WTC11 (cell line): ENCODE measurements around the gene PIEZO1. TPM values are rescaled to one million over a fixed set of nuclear protein-coding genes. Genes with fewer than 3 reads are reported as not detected.

Experiments
- ATAC-seq: fragments of 200-7000 bp; cut with Tn5 transposase; 2 replicates; pipeline ENCODE4 v1.10.0; 2021; ENCODE audit warnings: mild to moderate bottlenecking, moderate library complexity
- CTCF ChIA-PET: fragments of 300-600 bp; sonication (Branson Sonifier 250); formaldehyde crosslinking; loops from one replicate; lab custom pipeline; 2021; ENCODE audit warnings: antibody characterized with exemption; lab: Charles Lee
- POLR2A ChIA-PET: fragments of 350-600 bp; sonication (Branson Sonifier 250); formaldehyde crosslinking; loops from one replicate; lab custom pipeline; 2021; ENCODE audit warnings: antibody characterized with exemption; lab: Charles Lee
- DNase-seq: peaks from one replicate; pipeline ENCODE4 v3.0.0; 2021; ENCODE audit warnings: low spot score
- H3K27ac Mint-ChIP-seq: 2 replicates; pipeline ENCODE4 v1.8.0; 2021; ENCODE audit warnings: mixed read lengths
- H3K27me3 Mint-ChIP-seq: 2 replicates; pipeline ENCODE4 v1.8.0; 2021; ENCODE audit warnings: low read depth, mild to moderate bottlenecking, moderate library complexity, mixed read lengths
- H3K36me3 Mint-ChIP-seq: 2 replicates; pipeline ENCODE4 v1.8.0; 2021; ENCODE audit warnings: mixed read lengths
- H3K4me1 Mint-ChIP-seq: 2 replicates; pipeline ENCODE4 v1.8.0; 2022; ENCODE audit warnings: mixed read lengths
- H3K4me3 Mint-ChIP-seq: 2 replicates; pipeline ENCODE4 v1.8.0; 2021; ENCODE audit warnings: mild to moderate bottlenecking, moderate library complexity, mixed read lengths
- H3K9me3 Mint-ChIP-seq: 2 replicates; pipeline ENCODE4 v1.8.0; 2021; ENCODE audit warnings: mixed read lengths
- CREB1 ChIP-seq: sonication (generic); formaldehyde crosslinking; IDR thresholded peaks from 2 replicates; pipeline ENCODE4 v1.8.0; 2023; ENCODE audit warnings: mild to moderate bottlenecking, missing genetic modification reagents
- GABPB1 ChIP-seq: sonication (generic); formaldehyde crosslinking; IDR thresholded peaks from 2 replicates; pipeline ENCODE4 v1.8.1; 2023; ENCODE audit warnings: mild to moderate bottlenecking, missing genetic modification reagents
- GTF2I ChIP-seq: fragments of 250-450 bp; sonication (Bioruptor Pico); conservative IDR thresholded peaks from 2 replicates; pipeline ENCODE4 v1.4.0; 2021; ENCODE audit warnings: mild to moderate bottlenecking
- JUN ChIP-seq: sonication (generic); formaldehyde crosslinking; IDR thresholded peaks from 2 replicates; pipeline ENCODE4 v1.8.0; 2023; ENCODE audit warnings: mild to moderate bottlenecking, missing genetic modification reagents
- TEAD4 ChIP-seq: sonication (generic); formaldehyde crosslinking; IDR thresholded peaks from 2 replicates; pipeline ENCODE4 v1.8.0; 2022; ENCODE audit warnings: mild to moderate bottlenecking, missing genetic modification reagents
- ZNF219 ChIP-seq: sonication (generic); formaldehyde crosslinking; IDR thresholded peaks from 2 replicates; pipeline ENCODE4 v1.8.0; 2023; ENCODE audit warnings: missing genetic modification reagents, mild to moderate bottlenecking, borderline replicate concordance
- ZNF232 ChIP-seq: sonication (generic); formaldehyde crosslinking; IDR thresholded peaks from 2 replicates; pipeline ENCODE4 v1.8.0; 2022; ENCODE audit warnings: mild to moderate bottlenecking, missing genetic modification reagents
- total RNA-seq: library from RNA; stranded (reverse); gene quantifications from 3 replicates; pipeline ENCODE4 v1.2.3, GENCODE V29; 2021
- TF ChIP-seq, protein P1 (sequence below): sonication (generic); formaldehyde crosslinking; IDR thresholded peaks from 2 replicates; pipeline ENCODE4 v1.8.1; 2022; ENCODE audit warnings: mild to moderate bottlenecking, moderate library complexity, missing genetic modification reagents
- TF ChIP-seq, protein P2 (sequence below): sonication (generic); formaldehyde crosslinking; IDR thresholded peaks from 2 replicates; pipeline ENCODE4 v1.8.0; 2022; ENCODE audit warnings: missing genetic modification reagents
- TF ChIP-seq, protein P3 (sequence below): sonication (generic); formaldehyde crosslinking; IDR thresholded peaks from 2 replicates; pipeline ENCODE4 v1.8.1; 2022; ENCODE audit warnings: mild to moderate bottlenecking, missing genetic modification reagents, moderate library complexity, borderline replicate concordance
- TF ChIP-seq, protein P4 (sequence below): fragments of 200-600 bp; IDR thresholded peaks from 2 replicates; pipeline ENCODE4 v1.8.0; 2022; ENCODE audit warnings: antibody characterized with exemption
- TF ChIP-seq, protein P5 (sequence below): sonication (generic); formaldehyde crosslinking; IDR thresholded peaks from 2 replicates; pipeline ENCODE4 v1.8.1; 2022; ENCODE audit warnings: low read depth, missing genetic modification reagents, borderline replicate concordance
- TF ChIP-seq, protein P6 (sequence below): sonication (generic); formaldehyde crosslinking; IDR thresholded peaks from 2 replicates; pipeline ENCODE4 v1.8.0; 2022; ENCODE audit warnings: mild to moderate bottlenecking, missing genetic modification reagents

PIEZO1 gene
- total RNA-seq, 1 experiment from 2014 or later, result 71.3 TPM

DNA sequence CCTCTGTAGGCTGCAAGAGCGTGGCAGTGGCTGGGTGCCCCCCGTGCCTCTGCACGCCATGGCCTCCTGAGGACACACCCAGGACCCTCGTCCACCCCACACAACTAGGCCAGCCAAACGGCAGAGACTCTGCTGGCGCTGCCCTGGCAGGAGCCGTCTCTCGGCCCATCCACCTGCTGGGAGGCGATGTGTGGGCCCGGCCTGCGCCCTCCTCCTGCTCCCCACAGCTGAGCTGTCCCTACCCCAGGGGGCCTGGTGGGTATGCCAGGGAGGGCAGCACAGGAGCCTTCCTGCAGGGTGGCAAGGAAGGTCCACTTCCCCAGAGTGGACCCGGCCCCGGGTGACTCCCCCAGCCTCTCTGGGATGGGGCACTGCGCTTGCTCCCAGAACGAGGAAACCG is 85.8 kb downstream of the PIEZO1 start (continued):
- TF ChIP-seq, protein P1, sequence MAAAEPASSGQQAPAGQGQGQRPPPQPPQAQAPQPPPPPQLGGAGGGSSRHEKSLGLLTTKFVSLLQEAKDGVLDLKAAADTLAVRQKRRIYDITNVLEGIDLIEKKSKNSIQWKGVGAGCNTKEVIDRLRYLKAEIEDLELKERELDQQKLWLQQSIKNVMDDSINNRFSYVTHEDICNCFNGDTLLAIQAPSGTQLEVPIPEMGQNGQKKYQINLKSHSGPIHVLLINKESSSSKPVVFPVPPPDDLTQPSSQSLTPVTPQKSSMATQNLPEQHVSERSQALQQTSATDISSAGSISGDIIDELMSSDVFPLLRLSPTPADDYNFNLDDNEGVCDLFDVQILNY (CRISPR knock-in tag), result no peak
- no peak for TF ChIP-seq ZNF232

DNA sequence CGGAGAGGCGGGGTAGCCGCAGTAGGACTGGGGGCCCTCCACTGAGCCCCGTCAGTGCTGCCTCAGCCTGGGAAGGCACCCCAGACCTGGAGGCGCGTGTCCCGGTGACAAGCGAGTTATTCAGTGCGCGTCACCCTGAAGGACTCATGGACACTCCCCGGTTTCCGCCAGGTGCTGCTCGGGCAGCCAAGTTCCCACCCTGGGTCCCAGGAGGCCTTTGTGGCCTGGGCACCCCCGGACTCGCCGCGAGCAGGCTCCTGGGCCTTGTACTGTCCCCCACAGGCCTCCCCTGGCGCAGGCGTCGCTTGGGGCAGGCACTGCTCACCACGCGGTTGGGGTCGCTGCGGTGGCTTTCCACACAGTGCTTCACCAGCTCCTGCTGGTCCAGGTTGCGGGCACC is 86.4 kb downstream of the PIEZO1 start:
- no peak for ATAC-seq
- H3K27ac Mint-ChIP-seq, result no peak overlapping the region

More for the DNA sequence above, 86.4 kb downstream of the PIEZO1 start:
- H3K36me3 Mint-ChIP-seq, result peaks cover 3% of the 10 kb centered on the region; the same call in 1 of the 2 replicates
- POLR2A ChIA-PET, result no interaction called here
- DNase-seq, result no peak
- CTCF ChIA-PET, result interaction anchor here (1.0 to 2.2 kb wide), 10 partner anchors 11 to 138 kb away, joined by 3 to 21 read pairs (median 4); partner anchors contain the start of gene IL17C
- TF ChIP-seq GABPB1 (CRISPR knock-in tag) (no peak), ZNF219 (CRISPR knock-in tag) (no peak), CREB1 (CRISPR knock-in tag) (no peak), TEAD4 (CRISPR knock-in tag) (no peak), GTF2I (CRISPR knock-in tag) (no peak), JUN (CRISPR knock-in tag) (no peak)
- TF ChIP-seq, protein P2, sequence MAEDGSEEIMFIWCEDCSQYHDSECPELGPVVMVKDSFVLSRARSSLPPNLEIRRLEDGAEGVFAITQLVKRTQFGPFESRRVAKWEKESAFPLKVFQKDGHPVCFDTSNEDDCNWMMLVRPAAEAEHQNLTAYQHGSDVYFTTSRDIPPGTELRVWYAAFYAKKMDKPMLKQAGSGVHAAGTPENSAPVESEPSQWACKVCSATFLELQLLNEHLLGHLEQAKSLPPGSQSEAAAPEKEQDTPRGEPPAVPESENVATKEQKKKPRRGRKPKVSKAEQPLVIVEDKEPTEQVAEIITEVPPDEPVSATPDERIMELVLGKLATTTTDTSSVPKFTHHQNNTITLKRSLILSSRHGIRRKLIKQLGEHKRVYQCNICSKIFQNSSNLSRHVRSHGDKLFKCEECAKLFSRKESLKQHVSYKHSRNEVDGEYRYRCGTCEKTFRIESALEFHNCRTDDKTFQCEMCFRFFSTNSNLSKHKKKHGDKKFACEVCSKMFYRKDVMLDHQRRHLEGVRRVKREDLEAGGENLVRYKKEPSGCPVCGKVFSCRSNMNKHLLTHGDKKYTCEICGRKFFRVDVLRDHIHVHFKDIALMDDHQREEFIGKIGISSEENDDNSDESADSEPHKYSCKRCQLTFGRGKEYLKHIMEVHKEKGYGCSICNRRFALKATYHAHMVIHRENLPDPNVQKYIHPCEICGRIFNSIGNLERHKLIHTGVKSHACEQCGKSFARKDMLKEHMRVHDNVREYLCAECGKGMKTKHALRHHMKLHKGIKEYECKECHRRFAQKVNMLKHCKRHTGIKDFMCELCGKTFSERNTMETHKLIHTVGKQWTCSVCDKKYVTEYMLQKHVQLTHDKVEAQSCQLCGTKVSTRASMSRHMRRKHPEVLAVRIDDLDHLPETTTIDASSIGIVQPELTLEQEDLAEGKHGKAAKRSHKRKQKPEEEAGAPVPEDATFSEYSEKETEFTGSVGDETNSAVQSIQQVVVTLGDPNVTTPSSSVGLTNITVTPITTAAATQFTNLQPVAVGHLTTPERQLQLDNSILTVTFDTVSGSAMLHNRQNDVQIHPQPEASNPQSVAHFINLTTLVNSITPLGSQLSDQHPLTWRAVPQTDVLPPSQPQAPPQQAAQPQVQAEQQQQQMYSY (CRISPR knock-in tag), result no peak
- TF ChIP-seq, protein P3, sequence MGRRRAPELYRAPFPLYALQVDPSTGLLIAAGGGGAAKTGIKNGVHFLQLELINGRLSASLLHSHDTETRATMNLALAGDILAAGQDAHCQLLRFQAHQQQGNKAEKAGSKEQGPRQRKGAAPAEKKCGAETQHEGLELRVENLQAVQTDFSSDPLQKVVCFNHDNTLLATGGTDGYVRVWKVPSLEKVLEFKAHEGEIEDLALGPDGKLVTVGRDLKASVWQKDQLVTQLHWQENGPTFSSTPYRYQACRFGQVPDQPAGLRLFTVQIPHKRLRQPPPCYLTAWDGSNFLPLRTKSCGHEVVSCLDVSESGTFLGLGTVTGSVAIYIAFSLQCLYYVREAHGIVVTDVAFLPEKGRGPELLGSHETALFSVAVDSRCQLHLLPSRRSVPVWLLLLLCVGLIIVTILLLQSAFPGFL (CRISPR knock-in tag), result no peak
- TF ChIP-seq, protein P4, sequence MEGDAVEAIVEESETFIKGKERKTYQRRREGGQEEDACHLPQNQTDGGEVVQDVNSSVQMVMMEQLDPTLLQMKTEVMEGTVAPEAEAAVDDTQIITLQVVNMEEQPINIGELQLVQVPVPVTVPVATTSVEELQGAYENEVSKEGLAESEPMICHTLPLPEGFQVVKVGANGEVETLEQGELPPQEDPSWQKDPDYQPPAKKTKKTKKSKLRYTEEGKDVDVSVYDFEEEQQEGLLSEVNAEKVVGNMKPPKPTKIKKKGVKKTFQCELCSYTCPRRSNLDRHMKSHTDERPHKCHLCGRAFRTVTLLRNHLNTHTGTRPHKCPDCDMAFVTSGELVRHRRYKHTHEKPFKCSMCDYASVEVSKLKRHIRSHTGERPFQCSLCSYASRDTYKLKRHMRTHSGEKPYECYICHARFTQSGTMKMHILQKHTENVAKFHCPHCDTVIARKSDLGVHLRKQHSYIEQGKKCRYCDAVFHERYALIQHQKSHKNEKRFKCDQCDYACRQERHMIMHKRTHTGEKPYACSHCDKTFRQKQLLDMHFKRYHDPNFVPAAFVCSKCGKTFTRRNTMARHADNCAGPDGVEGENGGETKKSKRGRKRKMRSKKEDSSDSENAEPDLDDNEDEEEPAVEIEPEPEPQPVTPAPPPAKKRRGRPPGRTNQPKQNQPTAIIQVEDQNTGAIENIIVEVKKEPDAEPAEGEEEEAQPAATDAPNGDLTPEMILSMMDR, result no peak
- TF ChIP-seq, protein P5, sequence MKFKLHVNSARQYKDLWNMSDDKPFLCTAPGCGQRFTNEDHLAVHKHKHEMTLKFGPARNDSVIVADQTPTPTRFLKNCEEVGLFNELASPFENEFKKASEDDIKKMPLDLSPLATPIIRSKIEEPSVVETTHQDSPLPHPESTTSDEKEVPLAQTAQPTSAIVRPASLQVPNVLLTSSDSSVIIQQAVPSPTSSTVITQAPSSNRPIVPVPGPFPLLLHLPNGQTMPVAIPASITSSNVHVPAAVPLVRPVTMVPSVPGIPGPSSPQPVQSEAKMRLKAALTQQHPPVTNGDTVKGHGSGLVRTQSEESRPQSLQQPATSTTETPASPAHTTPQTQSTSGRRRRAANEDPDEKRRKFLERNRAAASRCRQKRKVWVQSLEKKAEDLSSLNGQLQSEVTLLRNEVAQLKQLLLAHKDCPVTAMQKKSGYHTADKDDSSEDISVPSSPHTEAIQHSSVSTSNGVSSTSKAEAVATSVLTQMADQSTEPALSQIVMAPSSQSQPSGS (CRISPR knock-in tag), result no peak
- TF ChIP-seq, protein P6, sequence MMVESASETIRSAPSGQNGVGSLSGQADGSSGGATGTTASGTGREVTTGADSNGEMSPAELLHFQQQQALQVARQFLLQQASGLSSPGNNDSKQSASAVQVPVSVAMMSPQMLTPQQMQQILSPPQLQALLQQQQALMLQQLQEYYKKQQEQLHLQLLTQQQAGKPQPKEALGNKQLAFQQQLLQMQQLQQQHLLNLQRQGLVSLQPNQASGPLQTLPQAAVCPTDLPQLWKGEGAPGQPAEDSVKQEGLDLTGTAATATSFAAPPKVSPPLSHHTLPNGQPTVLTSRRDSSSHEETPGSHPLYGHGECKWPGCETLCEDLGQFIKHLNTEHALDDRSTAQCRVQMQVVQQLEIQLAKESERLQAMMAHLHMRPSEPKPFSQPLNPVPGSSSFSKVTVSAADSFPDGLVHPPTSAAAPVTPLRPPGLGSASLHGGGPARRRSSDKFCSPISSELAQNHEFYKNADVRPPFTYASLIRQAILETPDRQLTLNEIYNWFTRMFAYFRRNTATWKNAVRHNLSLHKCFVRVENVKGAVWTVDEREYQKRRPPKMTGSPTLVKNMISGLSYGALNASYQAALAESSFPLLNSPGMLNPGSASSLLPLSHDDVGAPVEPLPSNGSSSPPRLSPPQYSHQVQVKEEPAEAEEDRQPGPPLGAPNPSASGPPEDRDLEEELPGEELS, result no peak
- H3K27me3 Mint-ChIP-seq, result no peaks in the 10 kb centered on the region
- H3K9me3 Mint-ChIP-seq, result no peaks in the 10 kb centered on the region
- H3K4me1 Mint-ChIP-seq, result no peaks in the 10 kb centered on the region
- H3K4me3 Mint-ChIP-seq, result no peak overlapping the region
